ENCODE measurements around the gene FBXO3.

Gene FBXO3

DNA sequence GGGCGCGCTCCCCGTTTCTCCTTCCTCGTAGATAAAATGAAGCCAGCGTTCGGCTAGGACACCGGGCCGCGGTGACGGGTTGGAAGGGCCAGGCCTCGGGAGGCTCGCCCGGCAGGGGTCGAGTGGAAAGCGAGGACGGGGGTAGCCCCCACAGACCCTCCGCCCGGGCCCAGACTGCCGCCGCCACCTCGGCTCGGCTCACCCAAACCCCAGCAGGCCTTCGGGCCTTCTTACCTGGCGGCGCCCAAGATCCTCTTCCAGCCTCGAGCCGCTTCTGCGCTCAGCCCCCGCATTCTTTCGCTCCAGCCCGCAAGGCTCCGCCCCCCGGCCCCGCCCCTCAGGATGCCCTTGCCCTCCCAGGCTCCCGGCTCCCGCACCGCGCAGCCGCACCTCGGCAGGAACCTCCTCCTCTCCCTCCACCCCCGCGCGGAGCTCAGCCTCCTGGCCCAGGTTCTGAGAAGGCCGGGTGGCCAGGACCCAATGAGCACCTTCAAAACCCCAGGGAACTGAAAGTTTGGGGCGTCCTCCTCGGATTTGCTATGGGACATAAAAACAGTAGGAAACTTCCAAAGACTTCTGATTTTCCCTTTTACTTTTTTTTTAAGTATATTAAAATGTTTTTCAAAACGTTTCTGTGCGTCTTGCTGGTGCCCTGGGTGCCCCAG is 38.0 kb downstream of the FBXO3 start, which contains the start of gene CD59:
CD59 (minus strand) TSS at position 276 of the 665 bp plus-strand sequence. CDS start 13,978 bp downstream, outside the sequence.
- Histone ChIP-seq H3K79me2 (peaks cover 25% of the 10 kb centered on the region), H3K27ac (peak within 1 kb of the TSS; percentile 97), H3K4me1 (peaks cover 14% of the 10 kb centered on the region), H2AFZ (peak within 1 kb of the TSS; percentile 74), H3K9me3 (ENCODE audit: control insufficient read depth, low read length) (no peaks in the 10 kb centered on the region), H3K36me3 (ENCODE audit: control insufficient read depth, insufficient read depth, low read length) (no peaks in the 10 kb centered on the region), H3K9ac (peak within 1 kb of the TSS; percentile 94), H3K27me3 (ENCODE audit: control insufficient read depth, insufficient read depth, low read length) (no peaks in the 10 kb centered on the region), H3K4me3 (ENCODE audit: low read depth, low read length) (peak within 1 kb of the TSS; percentile 85), H3K4me2 (ENCODE audit: low read length) (peak within 1 kb of the TSS; percentile 88)
- TF ChIP-seq, protein P1, sequence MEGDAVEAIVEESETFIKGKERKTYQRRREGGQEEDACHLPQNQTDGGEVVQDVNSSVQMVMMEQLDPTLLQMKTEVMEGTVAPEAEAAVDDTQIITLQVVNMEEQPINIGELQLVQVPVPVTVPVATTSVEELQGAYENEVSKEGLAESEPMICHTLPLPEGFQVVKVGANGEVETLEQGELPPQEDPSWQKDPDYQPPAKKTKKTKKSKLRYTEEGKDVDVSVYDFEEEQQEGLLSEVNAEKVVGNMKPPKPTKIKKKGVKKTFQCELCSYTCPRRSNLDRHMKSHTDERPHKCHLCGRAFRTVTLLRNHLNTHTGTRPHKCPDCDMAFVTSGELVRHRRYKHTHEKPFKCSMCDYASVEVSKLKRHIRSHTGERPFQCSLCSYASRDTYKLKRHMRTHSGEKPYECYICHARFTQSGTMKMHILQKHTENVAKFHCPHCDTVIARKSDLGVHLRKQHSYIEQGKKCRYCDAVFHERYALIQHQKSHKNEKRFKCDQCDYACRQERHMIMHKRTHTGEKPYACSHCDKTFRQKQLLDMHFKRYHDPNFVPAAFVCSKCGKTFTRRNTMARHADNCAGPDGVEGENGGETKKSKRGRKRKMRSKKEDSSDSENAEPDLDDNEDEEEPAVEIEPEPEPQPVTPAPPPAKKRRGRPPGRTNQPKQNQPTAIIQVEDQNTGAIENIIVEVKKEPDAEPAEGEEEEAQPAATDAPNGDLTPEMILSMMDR (IDR thresholded peaks at IDR 0.05): no peak

DNA sequence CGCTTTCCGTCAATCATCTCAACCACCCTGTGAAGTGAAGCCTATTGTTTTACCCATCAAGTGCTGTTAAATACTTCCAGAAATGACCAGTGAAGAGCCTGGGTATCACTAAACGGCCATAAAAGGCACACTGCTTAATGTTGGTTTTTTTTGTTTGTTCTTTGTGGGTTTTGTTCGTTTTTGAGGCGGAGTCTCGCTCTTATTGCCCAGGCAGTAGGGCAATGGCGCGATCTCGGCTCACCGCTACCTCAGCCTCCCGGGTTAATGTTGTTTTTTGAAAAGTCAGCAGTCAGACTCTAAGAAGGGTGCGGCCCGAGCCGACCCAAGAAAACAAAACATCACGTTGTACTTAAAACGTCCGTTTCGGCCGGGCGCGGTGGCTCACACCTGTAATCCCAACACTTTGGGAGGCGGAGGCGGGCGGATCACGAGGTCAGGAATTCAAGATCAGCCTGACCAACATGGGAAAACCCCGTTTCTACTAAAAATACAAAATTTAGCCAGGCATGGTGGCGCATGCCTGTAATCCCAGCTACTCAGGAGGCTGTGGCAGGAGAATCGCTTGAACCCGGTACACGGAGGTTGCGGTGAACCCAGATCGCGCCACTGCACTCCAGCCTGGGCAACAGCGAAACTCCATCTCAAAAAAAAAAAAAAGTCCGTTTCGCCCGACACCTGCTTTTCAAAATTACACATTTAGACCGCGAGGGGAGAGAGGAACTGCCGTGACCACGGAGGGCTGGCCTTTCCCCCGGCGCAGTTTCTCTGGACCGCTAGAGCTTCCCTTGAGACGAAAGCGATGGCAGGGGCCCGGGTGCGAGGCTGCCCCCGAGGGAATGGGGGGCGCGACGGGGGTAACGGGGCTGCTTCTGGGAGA is 38.8 kb downstream of the FBXO3 start:
- peaks cover 27% of the 10 kb centered on the region for H3K79me2 ChIP-seq
- H3K9ac ChIP-seq: peak overlapping the region; percentile 94
- peak overlapping the region; percentile 74 for H2AFZ ChIP-seq
- H3K9me3 ChIP-seq (ENCODE audit: control insufficient read depth, low read length): no peaks in the 10 kb centered on the region
- peak overlapping the region; percentile 85 for H3K4me3 ChIP-seq (ENCODE audit: low read depth, low read length)
- peaks cover 15% of the 10 kb centered on the region for H3K4me1 ChIP-seq
- H3K27ac ChIP-seq: peak overlapping the region; percentile 97
- H3K27me3 ChIP-seq (ENCODE audit: control insufficient read depth, insufficient read depth, low read length): no peaks in the 10 kb centered on the region
- no peaks in the 10 kb centered on the region for H3K36me3 ChIP-seq (ENCODE audit: control insufficient read depth, insufficient read depth, low read length)
- TF ChIP-seq, protein P1 (IDR thresholded peaks at IDR 0.05): no peak
- H3K4me2 ChIP-seq (ENCODE audit: low read length): peak overlapping the region; percentile 88

DNA sequence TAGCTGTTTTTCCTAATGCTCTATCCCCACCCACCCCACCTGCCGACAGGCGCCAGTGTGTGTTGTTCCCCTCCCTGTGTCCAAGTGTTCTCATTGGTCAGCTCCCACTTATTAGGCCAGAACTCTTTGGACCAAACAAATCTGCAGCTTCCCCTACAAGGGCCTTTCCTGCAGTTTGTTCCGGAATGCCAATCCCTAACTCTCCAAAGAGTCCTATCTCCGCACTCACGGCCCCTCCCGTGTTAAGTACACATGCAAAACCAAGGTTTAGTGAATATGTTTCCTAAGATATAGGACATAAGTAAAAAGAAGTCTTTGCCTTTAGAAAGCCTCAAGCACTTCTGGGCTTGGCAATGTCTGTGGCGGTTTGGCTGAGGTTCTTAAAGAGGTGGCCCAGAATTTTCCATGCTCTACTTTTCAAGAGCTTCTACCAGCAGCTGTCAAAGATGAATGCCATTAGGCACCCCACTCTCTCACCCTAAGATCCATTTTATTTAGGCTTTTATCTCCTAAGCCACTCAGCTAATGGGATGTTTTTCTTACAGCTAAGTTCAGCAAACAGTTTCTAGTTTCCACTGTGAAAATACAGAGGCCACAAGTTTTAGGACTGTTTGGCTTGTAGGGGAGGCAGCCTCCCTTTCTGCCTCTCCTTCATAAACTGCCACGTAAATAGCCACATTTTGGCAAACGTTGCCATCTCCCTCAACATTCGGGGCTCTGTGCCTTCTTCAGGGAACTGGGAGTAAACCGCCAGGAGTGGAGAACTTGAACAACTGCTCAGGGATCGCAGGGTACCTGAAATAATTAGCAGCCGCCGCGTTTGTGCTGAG is 39.7 kb downstream of the FBXO3 start:
- TF ChIP-seq, protein P1 (IDR thresholded peaks at IDR 0.05): no peak
- no peaks in the 10 kb centered on the region for H3K27me3 ChIP-seq (ENCODE audit: control insufficient read depth, insufficient read depth, low read length)
- no peak overlapping the region for H3K9ac ChIP-seq
- H3K27ac ChIP-seq: peak overlapping the region; percentile 97
- H3K4me2 ChIP-seq (ENCODE audit: low read length): peak overlapping the region; percentile 88
- peaks cover 33% of the 10 kb centered on the region for H3K79me2 ChIP-seq
- H3K4me3 ChIP-seq (ENCODE audit: low read depth, low read length): peak overlapping the region; percentile 85
- H3K4me1 ChIP-seq: peaks cover 15% of the 10 kb centered on the region
- H3K9me3 ChIP-seq (ENCODE audit: control insufficient read depth, low read length): no peaks in the 10 kb centered on the region
- H2AFZ ChIP-seq: no peak overlapping the region
- no peaks in the 10 kb centered on the region for H3K36me3 ChIP-seq (ENCODE audit: control insufficient read depth, insufficient read depth, low read length)

DNA sequence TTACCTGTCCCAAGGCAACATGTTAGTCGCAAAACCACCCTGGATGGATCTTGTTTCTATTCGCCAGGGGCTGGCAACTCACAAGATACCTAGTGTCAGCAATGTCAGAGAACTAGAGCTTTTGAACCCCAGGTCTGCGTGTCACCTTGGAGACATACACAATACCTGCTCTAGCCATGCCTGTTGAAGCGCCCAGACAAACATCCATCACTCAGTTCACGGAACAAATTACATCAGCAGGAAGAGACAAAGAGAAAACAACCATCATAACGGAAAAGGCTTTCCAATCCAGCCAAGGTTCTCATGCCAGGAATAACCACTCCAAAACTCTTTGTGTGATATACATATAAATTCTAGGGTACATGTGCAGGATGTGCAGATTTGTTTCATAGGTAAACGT is 40.3 kb downstream of the FBXO3 start:
- Histone ChIP-seq H3K4me1 (peaks cover 15% of the 10 kb centered on the region), H3K9ac (no peak overlapping the region)

More for the DNA sequence above, 40.3 kb downstream of the FBXO3 start:
- H3K4me2 ChIP-seq (ENCODE audit: low read length): peak overlapping the region; percentile 88
- no peaks in the 10 kb centered on the region for H3K36me3 ChIP-seq (ENCODE audit: control insufficient read depth, insufficient read depth, low read length)
- H3K79me2 ChIP-seq: peaks cover 36% of the 10 kb centered on the region
- no peaks in the 10 kb centered on the region for H3K27me3 ChIP-seq (ENCODE audit: control insufficient read depth, insufficient read depth, low read length)
- no peaks in the 10 kb centered on the region for H3K9me3 ChIP-seq (ENCODE audit: control insufficient read depth, low read length)
- H3K4me3 ChIP-seq (ENCODE audit: low read depth, low read length): peak overlapping the region; percentile 85
- no peak overlapping the region for H2AFZ ChIP-seq
- H3K27ac ChIP-seq: peak overlapping the region; percentile 97
- TF ChIP-seq, protein P1 (IDR thresholded peaks at IDR 0.05): no peak
